ENCODE measurements around the gene CCDC93. TPM values are rescaled to one million over a fixed set of nuclear protein-coding genes. Genes with fewer than 3 reads are reported as not detected.

Gene CCDC93
- polyA plus RNA-seq, 2 of the 4 experiments (the other 2 are of a cell fraction), result 14.4 to 17.8 TPM

GRCh38 chr2:117982376-117983033 lies 31.4 kb downstream of the CCDC93 start:
- WGBS (ENCODE audit: missing lambda C conversion rate), result 92% methylated on average over 5 of the region's 5 CpGs
- CTCF ChIA-PET, result no interaction called here
- no peak for DNase-seq (ENCODE audit: low read depth in 1 of 2, low spot score in 1 of 2)
- no peak for FAIRE-seq
- TF ChIP-seq NFE2L2 (conservative IDR thresholded peaks at IDR 0.05; ENCODE audit: low read length) (no peak), EHF (CRISPR knock-in tag; IDR thresholded peaks at IDR 0.05) (no peak), RFX5 (IDR thresholded peaks at IDR 0.05) (no peak), TFCP2L1 (CRISPR knock-in tag; IDR thresholded peaks at IDR 0.05) (no peak), KDM5A (IDR thresholded peaks at IDR 0.05) (no peak), HEYL (CRISPR knock-in tag; IDR thresholded peaks at IDR 0.05) (no peak), RAD21 (conservative IDR thresholded peaks at IDR 0.05 in 1 of 2, IDR thresholded peaks at IDR 0.05 in 1 of 2) (no peak), ZC3H11A (IDR thresholded peaks at IDR 0.05) (no peak)
- Histone ChIP-seq H3K27ac (peak overlapping the region in 1 of 2 experiments; percentile 64; a peak in 2 of 6 replicates), H3K4me1 (peaks cover 36% of the 10 kb centered on the region), H3K4me2 (no peak overlapping the region; the same call in 2 of the 3 replicates), H3K4me3 (no peak overlapping the region), H3K9me3 (no peaks in the 10 kb centered on the region)
- POLR2A ChIA-PET, result no interaction called here
- ATAC-seq, result peak in 1 of 2 experiments; percentile 50; a peak in 3 of 6 replicates

GRCh38 chr2:117981810-117982209 lies 32.1 kb downstream of the CCDC93 start:
- ATAC-seq (no peak), FAIRE-seq (no peak), DNase-seq (ENCODE audit: low read depth in 1 of 2, low spot score in 1 of 2) (no peak)
- Histone ChIP-seq H3K4me1 (peaks cover 36% of the 10 kb centered on the region), H3K4me2 (no peak overlapping the region), H3K9me3 (no peaks in the 10 kb centered on the region), H3K4me3 (no peak overlapping the region), H3K27ac (peak overlapping the region in 1 of 2 experiments; percentile 64; a peak in 3 of 6 replicates)
- ChIA-PET CTCF (no interaction called here), POLR2A (no interaction called here)
- TF ChIP-seq RARB (CRISPR knock-in tag; IDR thresholded peaks at IDR 0.05), result no peak
- no peak for TF ChIP-seq RAD21 (conservative IDR thresholded peaks at IDR 0.05 in 1 of 2, IDR thresholded peaks at IDR 0.05 in 1 of 2)
- no peak for TF ChIP-seq FOSB (CRISPR knock-in tag; IDR thresholded peaks at IDR 0.05)
- TF ChIP-seq RFX5 (IDR thresholded peaks at IDR 0.05), result no peak
- no peak for TF ChIP-seq TFCP2L1 (CRISPR knock-in tag; IDR thresholded peaks at IDR 0.05)
- no peak for TF ChIP-seq HOXA7 (CRISPR knock-in tag; IDR thresholded peaks at IDR 0.05)
- TF ChIP-seq CHD2 (IDR thresholded peaks at IDR 0.05; ENCODE audit: low read length, partially characterized antibody), result no peak
- no peak for TF ChIP-seq KDM5A (IDR thresholded peaks at IDR 0.05)
- no peak for TF ChIP-seq POLR2A (IDR thresholded peaks at IDR 0.05; ENCODE audit: low read length)
- TF ChIP-seq HEYL (CRISPR knock-in tag; IDR thresholded peaks at IDR 0.05), result no peak
- TF ChIP-seq POLR2AphosphoS2 (conservative IDR thresholded peaks at IDR 0.05; ENCODE audit: low read length), result no peak
- TF ChIP-seq ZFP36 (IDR thresholded peaks at IDR 0.05; ENCODE audit: borderline replicate concordance, partially characterized antibody), result no peak
- no peak for TF ChIP-seq CHD4 (IDR thresholded peaks at IDR 0.05; ENCODE audit: borderline replicate concordance)
- no peak for TF ChIP-seq PHF8 (IDR thresholded peaks at IDR 0.05; ENCODE audit: borderline replicate concordance, low read depth)
- no peak for TF ChIP-seq USF2 (IDR thresholded peaks at IDR 0.05)
- no peak for TF ChIP-seq EHF (CRISPR knock-in tag; IDR thresholded peaks at IDR 0.05)
- no peak for TF ChIP-seq CEBPB (IDR thresholded peaks at IDR 0.05)
- TF ChIP-seq ZNF302 (CRISPR knock-in tag; IDR thresholded peaks at IDR 0.05), result no peak
- 74% methylated on average over 1 of the region's 1 CpG for WGBS (ENCODE audit: missing lambda C conversion rate)

GRCh38 chr2:117980783-117981676 lies 32.8 kb downstream of the CCDC93 start:
- H3K9me3 ChIP-seq, result no peaks in the 10 kb centered on the region
- DNase-seq (ENCODE audit: low read depth in 1 of 2, low spot score in 1 of 2) (peak in 1 of 2 experiments; percentile 48), ATAC-seq (peak; percentile 78 to 84), FAIRE-seq (no peak)
- peak overlapping the region; percentile 65 to 80 for H3K27ac ChIP-seq
- peak overlapping the region; percentile 50 for H3K4me2 ChIP-seq
- ChIA-PET CTCF (interaction anchor here (0.9 to 5.0 kb wide), 3 partner anchors 22 to 166 kb away, joined by 3 to 22 read pairs (median 5); partner anchors contain the start of gene DDX18), POLR2A (no interaction called here)
- WGBS (ENCODE audit: missing lambda C conversion rate), result 97% methylated on average over 5 of the region's 5 CpGs
- H3K4me1 ChIP-seq, result peaks cover 36% of the 10 kb centered on the region
- H3K4me3 ChIP-seq, result no peak overlapping the region
- TF ChIP-seq HEYL (CRISPR knock-in tag; IDR thresholded peaks at IDR 0.05), result no peak
- TF ChIP-seq NR3C1 (IDR thresholded peaks at IDR 0.05), result no peak
- TF ChIP-seq MAX (IDR thresholded peaks at IDR 0.05), result no peak
- no peak for TF ChIP-seq TP53 (CRISPR knock-in tag; IDR thresholded peaks at IDR 0.05)
- peak; percentile 89 to 97 for TF ChIP-seq CEBPB (IDR thresholded peaks at IDR 0.05)
- peak; percentile 78; the same call in 2 of the 3 replicates for TF ChIP-seq BCL3 (IDR thresholded peaks at IDR 0.05)
- no peak for TF ChIP-seq TFCP2L1 (CRISPR knock-in tag; IDR thresholded peaks at IDR 0.05)
- TF ChIP-seq HOXA7 (CRISPR knock-in tag; IDR thresholded peaks at IDR 0.05), result no peak
- TF ChIP-seq EP300 (IDR thresholded peaks at IDR 0.05), result peak; percentile 45 to 63; a peak in 2 of 5 replicates
- peak; percentile 98 for TF ChIP-seq HES2 (IDR thresholded peaks at IDR 0.05)
- TF ChIP-seq JUNB (IDR thresholded peaks at IDR 0.05), result peak; percentile 94
- TF ChIP-seq RAD21 (conservative IDR thresholded peaks at IDR 0.05 in 1 of 2, IDR thresholded peaks at IDR 0.05 in 1 of 2), result no peak
- TF ChIP-seq JUN (IDR thresholded peaks at IDR 0.05), result peak in 1 of 2 experiments; percentile 34; a peak in 2 of 5 replicates
- no peak for TF ChIP-seq ZC3H11A (IDR thresholded peaks at IDR 0.05)
- TF ChIP-seq RCOR1 (IDR thresholded peaks at IDR 0.05; ENCODE audit: low read depth, low read length), result no peak
- no peak for TF ChIP-seq BHLHE40 (IDR thresholded peaks at IDR 0.05; ENCODE audit: low read depth, low read length)
- TF ChIP-seq GATA3 (IDR thresholded peaks at IDR 0.05; ENCODE audit: borderline replicate concordance), result peak; percentile 56; the same call in 1 of the 2 replicates
